NCI-H524 (cell line): Measurements from ENCODE around the gene HIC1.

ENCODE experiments used
- DNase-seq, 2 experiments: peaks; one replicate each; lab custom pipeline; 2025; lab: John Stamatoyannopoulos, UW

Gene HIC1

DNA sequence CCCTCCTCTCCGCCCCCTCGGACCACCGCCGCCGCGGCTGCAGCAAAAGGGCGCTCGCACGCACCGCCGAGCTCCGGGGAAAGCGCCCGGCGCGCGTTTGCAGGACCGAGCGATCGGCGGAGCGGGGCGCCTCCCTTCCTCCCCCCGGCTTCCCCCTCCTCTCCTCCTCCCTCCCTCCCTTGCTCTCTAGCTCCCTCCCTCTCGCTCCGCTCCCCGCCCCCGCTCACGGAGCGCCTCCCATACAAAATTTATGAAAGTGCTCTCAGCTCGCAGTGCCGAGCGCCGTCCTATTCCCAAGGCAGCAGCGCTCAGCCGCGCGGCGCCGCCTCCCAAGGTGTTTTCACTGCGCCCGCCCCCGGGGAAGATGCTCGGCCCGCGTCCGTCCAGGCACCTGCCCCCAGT, 29.7 kb upstream of the HIC1 start, which contains the start of gene RTN4RL1:
Gene RTN4RL1, minus strand, starts transcription at position 115 of the 402 bp plus-strand sequence. CDS start 469 bp downstream, outside the sequence.
- DNase-seq = peak; percentile 53 to 73

DNA sequence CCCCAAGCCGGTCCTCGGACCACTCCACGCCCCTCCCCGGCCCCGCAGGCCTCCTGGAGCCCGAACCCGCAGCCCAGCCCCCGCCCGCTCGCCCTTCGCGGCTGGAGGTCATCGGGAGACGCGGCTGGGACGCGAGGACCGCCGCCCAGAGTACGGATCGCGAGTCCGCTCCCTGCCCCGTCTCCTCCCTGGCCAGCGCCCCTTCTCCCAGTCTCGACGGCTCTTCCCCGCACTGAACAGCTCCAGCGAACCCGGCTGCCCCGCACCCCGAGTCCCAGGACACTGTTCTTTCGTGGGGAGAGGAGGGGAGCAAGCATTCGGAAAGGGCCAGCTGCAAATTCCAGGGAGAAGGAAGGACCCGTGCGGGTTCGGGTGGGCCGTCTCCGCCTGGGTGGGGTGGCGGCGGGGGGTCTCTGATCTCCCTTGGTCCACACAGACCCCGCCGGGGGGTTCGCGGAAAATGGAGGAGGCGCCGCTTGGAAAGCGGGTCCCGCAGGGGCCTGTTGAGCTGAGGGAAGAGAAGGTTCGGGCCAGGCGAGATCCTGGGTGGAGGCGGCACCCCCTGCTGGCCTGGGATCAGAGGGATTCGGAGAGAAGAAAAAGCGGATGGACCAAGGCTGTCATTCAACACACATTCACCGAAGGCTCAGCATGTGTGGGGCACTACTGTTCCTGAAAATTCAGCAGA, 29.1 kb upstream of the HIC1 start:
- peak; percentile 41 to 76 for DNase-seq

DNA sequence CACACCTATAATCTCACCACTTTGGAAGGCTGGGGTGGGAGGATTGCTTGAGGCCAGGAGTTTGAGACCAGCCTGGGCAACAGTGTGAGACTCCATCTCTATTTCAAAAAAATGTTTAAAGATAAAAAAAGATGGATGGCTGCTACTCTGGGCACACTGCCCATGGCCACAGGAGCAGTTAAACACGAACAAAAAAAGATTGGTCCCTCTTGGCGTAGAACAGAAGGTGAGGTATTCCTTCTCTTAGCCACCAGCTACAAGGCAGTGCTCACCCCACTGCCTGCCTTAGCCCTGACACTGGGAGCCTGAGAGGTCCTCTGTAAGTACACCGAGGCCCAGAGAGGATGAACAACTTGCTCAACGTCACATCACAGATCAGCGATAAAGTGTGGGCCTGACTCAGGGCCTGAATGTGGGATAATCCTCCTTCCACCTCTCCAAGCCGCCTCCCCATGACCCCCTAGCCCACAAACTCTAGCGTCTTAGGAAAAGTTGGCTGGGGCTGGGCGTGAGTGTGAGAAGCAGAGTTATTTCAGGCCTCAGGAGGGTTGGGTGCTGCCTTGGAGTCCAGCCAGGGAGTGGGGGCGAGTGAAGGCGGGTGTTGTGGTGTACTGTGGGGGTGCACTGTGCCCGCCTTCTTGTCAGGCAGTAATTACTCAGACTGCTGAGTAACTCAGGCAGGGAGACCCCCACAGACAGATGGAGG, 27.2 kb upstream of the HIC1 start:
- no peak for DNase-seq

- no peak for DNase-seq
Observed at GRCh38 chr17:2028234-2028614, 26.7 kb upstream of the HIC1 start.

- no peak for DNase-seq
Observed at GRCh38 chr17:2028737-2029136, 26.2 kb upstream of the HIC1 start.

DNA sequence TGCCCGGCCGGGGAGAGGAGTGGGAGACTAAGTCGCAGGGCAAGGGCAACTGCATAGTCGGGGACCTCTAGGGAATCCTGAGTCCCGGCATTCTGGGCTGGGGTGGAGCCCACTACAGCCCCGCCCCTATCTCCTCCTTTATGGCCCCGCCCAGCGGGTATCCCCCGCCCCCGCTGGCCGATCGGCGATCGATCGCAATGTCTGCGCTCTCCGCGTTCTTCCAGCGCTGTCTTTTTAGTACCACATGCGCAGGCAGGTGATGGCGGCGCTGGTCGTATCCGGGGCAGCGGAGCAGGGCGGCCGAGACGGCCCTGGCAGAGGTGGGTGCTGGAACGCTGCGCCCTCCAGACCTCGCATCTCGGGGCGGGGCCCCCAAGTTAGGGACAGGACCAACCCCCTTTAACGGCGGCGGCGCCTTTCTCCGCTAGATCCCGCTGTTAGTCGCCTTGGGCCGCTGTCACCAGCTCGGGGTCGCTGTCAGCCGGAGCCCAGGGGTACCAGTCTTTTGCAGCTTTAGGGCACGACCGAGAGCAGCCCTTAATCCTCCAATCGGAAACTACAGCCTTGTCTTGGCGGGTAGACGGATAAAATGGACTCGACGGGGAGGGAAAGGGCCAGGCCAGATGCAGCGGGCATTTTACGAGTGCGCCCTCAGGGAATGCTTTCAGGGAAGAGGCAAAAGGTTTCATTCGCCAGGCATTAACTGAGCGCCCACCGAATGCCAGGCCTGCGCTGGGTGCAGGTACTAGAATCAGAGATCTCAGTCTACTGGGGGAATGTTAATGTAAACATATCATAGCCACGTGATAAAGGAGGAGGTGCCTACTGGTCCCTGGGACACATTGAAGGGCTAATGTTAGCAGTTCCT, 24.8 kb upstream of the HIC1 start, which contains the start of gene DPH1:
Gene DPH1, plus strand, starts transcription at position 243 of the 868 bp plus-strand sequence. Its CDS starts 17 bp downstream, at position 260.
- peak; percentile 55 to 84 for DNase-seq

- no peak for DNase-seq
Observed at GRCh38 chr17:2030779-2031163, 24.1 kb upstream of the HIC1 start.

- DNase-seq = no peak
Observed at GRCh38 chr17:2033153-2033552, 21.8 kb upstream of the HIC1 start.

DNA sequence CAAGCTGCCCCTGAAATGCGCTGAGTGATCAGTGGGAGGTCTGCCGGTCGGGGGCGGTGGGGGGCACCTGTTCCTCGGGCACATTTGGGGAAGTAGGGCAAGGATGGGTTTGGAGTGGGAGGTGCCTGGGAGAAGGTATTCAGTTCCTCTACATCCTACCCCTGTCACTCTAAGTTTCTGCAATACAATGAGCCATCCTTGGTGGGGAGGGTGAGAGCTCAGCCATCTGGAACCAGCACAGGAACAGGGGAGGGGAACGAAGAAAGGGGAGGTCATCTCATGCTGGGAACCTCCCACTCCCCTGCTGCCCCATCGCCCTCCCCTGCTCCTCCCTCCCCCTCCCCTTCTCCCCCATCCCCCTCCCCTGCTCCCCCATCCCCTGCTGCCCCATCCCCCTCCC, 20.7 kb upstream of the HIC1 start:
- DNase-seq = peak in 1 of 2 experiments; percentile 25

- DNase-seq = no peak
Observed at GRCh38 chr17:2034806-2035540, 19.9 kb upstream of the HIC1 start.

DNA sequence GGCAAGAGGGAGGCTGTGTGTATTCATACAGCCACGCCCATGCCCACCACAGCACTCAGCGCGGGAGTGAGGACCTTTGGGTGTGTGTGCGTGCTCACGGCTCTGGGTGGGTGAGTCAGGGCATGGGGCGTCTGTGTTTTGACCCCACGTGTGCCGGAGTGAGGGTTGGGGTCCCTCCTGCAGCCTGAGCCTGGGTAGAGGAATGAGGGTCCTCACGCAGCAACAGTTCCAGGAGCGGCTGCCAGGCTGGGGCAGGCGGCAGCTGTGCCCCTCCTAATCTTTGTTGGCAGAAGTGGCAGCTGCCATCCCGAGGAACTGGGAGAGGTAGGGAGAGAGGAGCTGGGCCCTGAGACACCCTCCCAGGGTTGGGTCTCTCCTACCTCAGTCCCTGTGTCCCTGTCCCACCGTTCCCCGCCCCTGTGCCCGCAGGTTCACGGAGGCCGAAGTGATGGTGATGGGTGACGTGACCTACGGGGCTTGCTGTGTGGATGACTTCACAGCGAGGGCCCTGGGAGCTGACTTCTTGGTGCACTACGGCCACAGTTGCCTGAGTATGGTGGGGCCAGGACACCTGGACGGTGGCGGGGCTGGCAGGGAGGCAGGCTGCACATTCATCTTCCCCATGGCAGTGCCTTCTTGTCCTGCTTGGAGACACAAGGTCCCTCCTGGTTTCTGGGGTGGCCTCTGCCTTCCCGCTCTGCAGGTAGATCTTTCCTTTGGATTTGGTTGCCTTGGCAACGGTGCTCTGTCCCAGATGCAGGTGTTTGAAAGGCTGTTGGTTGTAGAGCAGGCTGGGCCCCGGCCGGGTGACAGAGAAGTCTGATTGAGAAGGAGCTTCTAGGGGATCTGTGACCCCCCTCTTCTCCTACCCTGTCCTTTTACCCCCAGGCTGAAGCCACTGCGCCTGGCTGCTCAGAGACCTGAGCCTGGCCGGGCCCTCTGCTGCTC, 19.1 kb upstream of the HIC1 start:
- DNase-seq = no peak

DNA sequence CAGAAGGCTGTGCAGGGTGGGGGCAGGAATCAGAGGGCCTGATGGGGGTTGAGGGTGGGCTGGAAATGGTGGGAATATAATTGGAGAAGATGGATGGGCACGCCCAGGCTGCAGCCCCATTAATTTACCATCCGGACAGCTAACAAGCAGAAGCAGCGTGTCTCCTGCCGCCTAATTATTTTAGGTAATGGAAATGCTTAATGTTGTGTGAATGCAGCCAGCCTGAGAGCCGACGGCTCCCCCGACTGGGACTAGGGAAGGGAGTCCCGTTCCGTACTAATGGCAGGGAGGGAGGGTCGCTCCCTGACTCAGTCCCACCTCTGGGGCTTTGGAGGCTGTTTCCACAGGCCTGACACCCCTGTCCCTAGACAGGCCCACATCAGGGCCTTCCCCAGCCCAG, 17.7 kb upstream of the HIC1 start:
- DNase-seq = no peak

DNA sequence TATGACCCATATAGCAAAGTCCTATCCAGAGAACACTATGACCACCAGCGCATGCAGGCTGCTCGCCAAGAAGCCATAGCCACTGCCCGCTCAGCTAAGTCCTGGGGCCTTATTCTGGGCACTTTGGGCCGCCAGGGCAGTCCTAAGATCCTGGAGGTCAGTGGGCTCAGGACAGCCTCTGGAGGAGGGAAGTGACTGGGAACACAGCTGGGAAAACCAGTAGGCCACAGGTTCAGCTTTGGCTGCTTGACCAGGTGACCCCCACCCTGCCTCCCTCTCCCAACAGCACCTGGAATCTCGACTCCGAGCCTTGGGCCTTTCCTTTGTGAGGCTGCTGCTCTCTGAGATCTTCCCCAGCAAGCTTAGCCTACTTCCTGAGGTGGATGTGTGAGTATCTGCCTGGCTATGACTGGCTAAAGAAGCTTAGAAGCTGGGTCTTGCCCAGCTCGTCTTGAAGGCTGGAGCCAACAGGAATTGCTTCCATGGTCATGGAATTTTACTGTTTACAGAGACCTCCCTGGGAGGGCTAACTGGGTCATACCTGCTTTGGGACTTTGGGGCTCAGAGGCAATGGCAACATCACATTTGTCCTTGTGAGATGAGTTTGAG, 14.6 kb upstream of the HIC1 start:
- no peak for DNase-seq

- DNase-seq = peak; percentile 69 to 89
Observed at GRCh38 chr17:2040942-2041560, 13.9 kb upstream of the HIC1 start.

DNA sequence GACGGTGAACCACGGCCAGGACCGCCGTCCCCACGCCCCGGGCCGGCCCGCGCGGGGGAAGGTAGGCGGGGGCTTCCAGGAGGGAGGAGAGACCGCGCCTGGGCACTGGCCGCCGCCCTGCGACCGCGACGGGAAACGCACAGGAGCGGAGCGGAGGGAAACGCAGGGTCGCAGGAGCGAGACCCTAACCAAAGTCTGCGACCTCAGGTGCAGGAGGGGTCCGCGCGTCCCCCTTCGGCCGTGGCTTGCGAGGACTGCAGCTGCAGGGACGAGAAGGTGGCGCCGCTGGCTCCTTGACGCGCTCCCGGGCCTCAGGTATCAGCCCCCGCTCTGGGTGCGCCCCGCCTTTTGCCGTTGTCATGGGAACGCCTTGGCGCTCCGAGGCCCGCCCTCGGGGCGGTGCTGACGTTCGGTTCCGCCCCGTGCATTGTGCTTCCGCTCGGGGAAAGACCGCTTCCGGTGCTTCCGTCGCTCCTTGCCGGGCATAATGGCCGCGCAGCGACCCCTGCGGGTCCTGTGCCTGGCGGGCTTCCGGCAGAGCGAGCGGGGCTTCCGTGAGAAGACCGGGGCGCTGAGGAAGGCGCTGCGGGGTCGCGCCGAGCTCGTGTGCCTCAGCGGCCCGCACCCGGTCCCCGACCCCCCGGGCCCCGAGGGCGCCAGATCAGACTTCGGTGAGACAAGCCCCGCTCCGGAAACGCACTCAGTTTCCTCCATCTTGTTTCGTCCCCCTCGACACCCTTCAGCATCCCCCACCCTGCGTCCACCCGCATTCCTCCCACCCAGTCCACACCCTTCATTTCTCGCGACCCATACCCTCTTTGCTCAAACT, 13.1 kb upstream of the HIC1 start, which contains the start of gene OVCA2:
Gene OVCA2, plus strand, starts transcription at position 462 of the 829 bp plus-strand sequence. Its CDS starts 26 bp downstream, at position 488.
- DNase-seq = peak; percentile 90 to 95

GRCh38 chr17:2042390-2042847, 12.5 kb upstream of the HIC1 start:
- DNase-seq = no peak

- DNase-seq = no peak
Observed at GRCh38 chr17:2042933-2043332, 12.0 kb upstream of the HIC1 start.

DNA sequence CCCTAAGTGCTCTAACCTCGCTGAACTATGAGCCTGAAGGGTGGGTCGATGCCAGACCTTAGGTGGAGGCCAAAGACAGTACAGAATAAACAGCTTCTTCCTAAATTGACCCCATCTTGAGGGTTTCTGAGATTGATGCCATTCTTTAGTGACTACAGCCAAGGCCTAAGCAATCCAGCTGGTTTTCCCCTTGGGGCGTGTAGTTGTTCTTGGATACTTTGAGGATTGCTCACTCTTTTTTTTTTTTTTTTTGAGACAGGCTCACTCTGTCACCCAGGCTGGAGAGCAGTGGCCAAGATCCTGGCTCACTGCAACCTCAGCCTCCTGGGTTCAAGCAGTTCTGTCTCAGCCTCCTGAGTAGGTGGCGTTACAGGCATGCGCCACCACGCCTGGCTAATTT, 11.1 kb upstream of the HIC1 start:
- DNase-seq = no peak
